ENCODE results near the gene NHEJ1. TPM values are rescaled to one million over a fixed set of nuclear protein-coding genes. Genes with fewer than 3 reads are reported as not detected.

NHEJ1 gene
- total and polyA plus RNA-seq, 2 donors (not counting 3 experiments of a cell fraction or from before 2014, with no cell fraction given) = 12.8 to 12.9 TPM

GRCh38 chr2:219186754-219187456, 26.3 kb upstream of the NHEJ1 start:
- Histone ChIP-seq H2AFZ (ENCODE audit: low read depth, low read length) (no peak overlapping the region), H3K79me2 (ENCODE audit: control insufficient read depth, insufficient read depth, low read length) (no peaks in the 10 kb centered on the region), H3K4me2 (ENCODE audit: insufficient read depth, low read length) (no peak overlapping the region), H3K9me3 (replicated peaks; ENCODE audit: control insufficient read depth, insufficient read depth, low read length) (no peaks in the 10 kb centered on the region), H3K4me3 (replicated peaks in 1 of 3; ENCODE audit: insufficient read depth in 1 of 3, low read depth in 1 of 3, low read length in 3 of 3) (no peak overlapping the region), H3K27me3 (ENCODE audit: control insufficient read depth in 2 of 2, insufficient read depth in 2 of 2, low read length in 2 of 2) (no peaks in the 10 kb centered on the region), H3K9ac (replicated peaks; ENCODE audit: extremely low read depth, insufficient read depth, low read length) (no peak overlapping the region), H3K27ac (ENCODE audit: insufficient read depth, low read depth, low read length) (no peak overlapping the region), H3K36me3 (ENCODE audit: control insufficient read depth in 2 of 2, extremely low read depth in 1 of 2, insufficient read depth in 2 of 2, low read length in 2 of 2) (peaks cover 2 to 23% of the 10 kb centered on the region in 2 experiments), H3K4me1 (ENCODE audit: control insufficient read depth, extremely low read depth, insufficient read depth, low read length) (no peaks in the 10 kb centered on the region), H3K9me1 (replicated peaks; ENCODE audit: control insufficient read depth, extremely low read depth, insufficient read depth, low read length) (no peaks in the 10 kb centered on the region), H4K20me1 (replicated peaks; ENCODE audit: control insufficient read depth, extremely low read depth, insufficient read depth, low read length) (no peaks in the 10 kb centered on the region)
- intact Hi-C loops (cut with micrococcal nuclease) (no loop called here), dilution Hi-C loops (cut with MboI; ENCODE audit: extremely low pct_ligation_motif_present, low sequenced_read_pairs) (no loop called here)
- FAIRE-seq = no peak
- ChIA-PET POLR2A (interaction anchor here (0.8 kb wide), 1 partner anchor 15 kb away, joined by 7 read pairs; no protein-coding TSS in a partner anchor), CTCF (no interaction called here)
- no peak for DNase-seq (ENCODE audit: low read depth, low spot score)
- TF ChIP-seq FOS (IDR thresholded peaks at IDR 0.05; ENCODE audit: borderline replicate concordance, insufficient read depth, low read length) (no peak), JUN (IDR thresholded peaks at IDR 0.05; ENCODE audit: borderline replicate concordance, insufficient read depth, insufficient read length, low read depth) (no peak), POLR2A (IDR thresholded peaks at IDR 0.05; ENCODE audit: low read depth, low read length) (no peak), EZH2 (IDR thresholded peaks at IDR 0.05; ENCODE audit: borderline replicate concordance, low read depth, low read length, severe bottlenecking) (no peak), MYC (IDR thresholded peaks at IDR 0.05; ENCODE audit: low read depth, low read length) (no peak)
- TF ChIP-seq, protein P1, sequence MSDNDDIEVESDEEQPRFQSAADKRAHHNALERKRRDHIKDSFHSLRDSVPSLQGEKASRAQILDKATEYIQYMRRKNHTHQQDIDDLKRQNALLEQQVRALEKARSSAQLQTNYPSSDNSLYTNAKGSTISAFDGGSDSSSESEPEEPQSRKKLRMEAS (IDR thresholded peaks at IDR 0.05; ENCODE audit: insufficient read depth, insufficient read length) = no peak
- BruUV-seq (replicated peaks) = no TSS peak

DNA sequence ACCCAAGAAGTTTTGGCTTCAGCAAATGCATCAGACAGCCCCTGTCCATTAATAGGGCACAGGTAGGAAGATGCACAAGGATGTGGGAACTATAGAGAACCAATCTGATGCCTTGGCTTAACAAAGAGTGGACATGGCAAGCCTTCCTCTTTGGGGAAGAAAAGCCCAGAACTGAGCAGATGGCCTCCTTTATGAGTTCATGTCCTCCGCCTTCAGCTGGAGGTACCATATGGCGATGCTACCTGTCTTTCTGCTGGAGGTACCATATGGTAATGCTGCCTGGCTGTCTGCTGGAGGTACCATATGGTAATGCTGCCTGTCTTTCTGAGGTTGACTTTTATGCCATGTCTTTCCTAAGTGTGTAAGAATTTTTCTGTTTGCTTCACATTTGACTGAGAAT, 23.5 kb upstream of the NHEJ1 start:
- CTCF ChIA-PET = interaction anchor here (0.7 kb wide), 1 partner anchor 204 kb away, joined by 3 read pairs; no protein-coding TSS in a partner anchor
- H3K9ac ChIP-seq (replicated peaks; ENCODE audit: extremely low read depth, insufficient read depth, low read length) = no peak overlapping the region

More for the DNA sequence above, 23.5 kb upstream of the NHEJ1 start:
- TF ChIP-seq, protein P2, sequence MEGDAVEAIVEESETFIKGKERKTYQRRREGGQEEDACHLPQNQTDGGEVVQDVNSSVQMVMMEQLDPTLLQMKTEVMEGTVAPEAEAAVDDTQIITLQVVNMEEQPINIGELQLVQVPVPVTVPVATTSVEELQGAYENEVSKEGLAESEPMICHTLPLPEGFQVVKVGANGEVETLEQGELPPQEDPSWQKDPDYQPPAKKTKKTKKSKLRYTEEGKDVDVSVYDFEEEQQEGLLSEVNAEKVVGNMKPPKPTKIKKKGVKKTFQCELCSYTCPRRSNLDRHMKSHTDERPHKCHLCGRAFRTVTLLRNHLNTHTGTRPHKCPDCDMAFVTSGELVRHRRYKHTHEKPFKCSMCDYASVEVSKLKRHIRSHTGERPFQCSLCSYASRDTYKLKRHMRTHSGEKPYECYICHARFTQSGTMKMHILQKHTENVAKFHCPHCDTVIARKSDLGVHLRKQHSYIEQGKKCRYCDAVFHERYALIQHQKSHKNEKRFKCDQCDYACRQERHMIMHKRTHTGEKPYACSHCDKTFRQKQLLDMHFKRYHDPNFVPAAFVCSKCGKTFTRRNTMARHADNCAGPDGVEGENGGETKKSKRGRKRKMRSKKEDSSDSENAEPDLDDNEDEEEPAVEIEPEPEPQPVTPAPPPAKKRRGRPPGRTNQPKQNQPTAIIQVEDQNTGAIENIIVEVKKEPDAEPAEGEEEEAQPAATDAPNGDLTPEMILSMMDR (IDR thresholded peaks at IDR 0.05; ENCODE audit: extremely low read depth in 1 of 2, insufficient read depth in 1 of 2, low read depth in 1 of 2, low read length in 2 of 2) = no peak
- TF ChIP-seq MYC (IDR thresholded peaks at IDR 0.05; ENCODE audit: low read depth, low read length) = no peak
- no peak for TF ChIP-seq EZH2 (IDR thresholded peaks at IDR 0.05; ENCODE audit: borderline replicate concordance, low read depth, low read length, severe bottlenecking)
- TF ChIP-seq, protein P1 (IDR thresholded peaks at IDR 0.05; ENCODE audit: insufficient read depth, insufficient read length) = no peak
- TF ChIP-seq POLR2A (IDR thresholded peaks at IDR 0.05; ENCODE audit: low read depth, low read length) = no peak
- TF ChIP-seq GATA2 (IDR thresholded peaks at IDR 0.05; ENCODE audit: insufficient read depth, insufficient read length, low read depth, low read length) = no peak
- TF ChIP-seq FOS (IDR thresholded peaks at IDR 0.05; ENCODE audit: borderline replicate concordance, insufficient read depth, low read length) = no peak
- no peak for TF ChIP-seq JUN (IDR thresholded peaks at IDR 0.05; ENCODE audit: borderline replicate concordance, insufficient read depth, insufficient read length, low read depth)
- no peak for TF ChIP-seq POLR2AphosphoS5 (IDR thresholded peaks at IDR 0.05; ENCODE audit: insufficient read depth, low read depth, low read length)
- FAIRE-seq (no peak), DNase-seq (ENCODE audit: low read depth, low spot score) (no peak)
- peaks cover 4% of the 10 kb centered on the region for H3K4me1 ChIP-seq (ENCODE audit: control insufficient read depth, extremely low read depth, insufficient read depth, low read length)
- H3K9me1 ChIP-seq (replicated peaks; ENCODE audit: control insufficient read depth, extremely low read depth, insufficient read depth, low read length) = no peaks in the 10 kb centered on the region
- H2AFZ ChIP-seq (ENCODE audit: low read depth, low read length) = no peak overlapping the region
- H3K27me3 ChIP-seq (ENCODE audit: control insufficient read depth in 2 of 2, insufficient read depth in 2 of 2, low read length in 2 of 2) = no peaks in the 10 kb centered on the region
- dilution Hi-C loops (cut with MboI; ENCODE audit: extremely low pct_ligation_motif_present, low sequenced_read_pairs) (no loop called here), intact Hi-C loops (cut with micrococcal nuclease) (no loop called here)
- POLR2A ChIA-PET = no interaction called here
- no peak overlapping the region for H3K4me3 ChIP-seq (replicated peaks in 1 of 3; ENCODE audit: insufficient read depth in 1 of 3, low read depth in 1 of 3, low read length in 3 of 3)
- peaks cover 15 to 39% of the 10 kb centered on the region in 2 experiments for H3K36me3 ChIP-seq (ENCODE audit: control insufficient read depth in 2 of 2, extremely low read depth in 1 of 2, insufficient read depth in 2 of 2, low read length in 2 of 2)
- no peaks in the 10 kb centered on the region for H4K20me1 ChIP-seq (replicated peaks; ENCODE audit: control insufficient read depth, extremely low read depth, insufficient read depth, low read length)
- no peak overlapping the region for H3K27ac ChIP-seq (ENCODE audit: insufficient read depth, low read depth, low read length)
- H3K9me3 ChIP-seq (replicated peaks; ENCODE audit: control insufficient read depth, insufficient read depth, low read length) = no peaks in the 10 kb centered on the region
- no peak overlapping the region for H3K4me2 ChIP-seq (ENCODE audit: insufficient read depth, low read length)
- no TSS peak for BruUV-seq (replicated peaks)
- H3K79me2 ChIP-seq (ENCODE audit: control insufficient read depth, insufficient read depth, low read length) = peaks cover 9% of the 10 kb centered on the region
